H9 (cell line): ENCODE measurements around the gene EHMT2. TPM values are rescaled to one million over a fixed set of nuclear protein-coding genes. Genes with fewer than 3 reads are reported as not detected.

Experiments used
- DNase-seq: peaks from one replicate; pipeline ENCODE4 v3.0.0-alpha.2; 2017
- H2AFZ ChIP-seq: one replicate; pipeline ENCODE4 v1.6.1; 2013; ENCODE audit warnings: mild to moderate bottlenecking, low read length, control low read depth, moderate library complexity
- H2AK5ac ChIP-seq: 2 replicates; pipeline ENCODE4 v1.6.1; 2013; ENCODE audit warnings: low read length, control low read depth, mixed read lengths; ENCODE audit not compliant: insufficient read length
- H2BK120ac ChIP-seq: one replicate; pipeline ENCODE4 v1.6.1; 2013; ENCODE audit warnings: low read depth, mild to moderate bottlenecking, low read length, control low read depth, inconsistent platforms; ENCODE audit not compliant: poor library complexity, severe bottlenecking
- H2BK12ac ChIP-seq: 2 replicates; pipeline ENCODE4 v1.6.1; 2013; ENCODE audit warnings: low read length, control low read depth, mixed read lengths, low read depth; ENCODE audit not compliant: insufficient read length
- H2BK15ac ChIP-seq: 2 replicates; pipeline ENCODE4 v1.6.1; 2013; ENCODE audit warnings: low read depth, low read length, control low read depth
- H2BK20ac ChIP-seq: one replicate; pipeline ENCODE4 v1.6.1; 2013; ENCODE audit warnings: low read depth, mild to moderate bottlenecking, low read length, control low read depth, inconsistent platforms; ENCODE audit not compliant: poor library complexity, severe bottlenecking
- H2BK5ac ChIP-seq: 2 replicates; pipeline ENCODE4 v1.6.1; 2013; ENCODE audit warnings: low read length, control low read depth, mixed read lengths; ENCODE audit not compliant: insufficient read length
- H3K14ac ChIP-seq: 2 replicates; pipeline ENCODE4 v1.6.1; 2013; ENCODE audit warnings: low read length, control low read depth; ENCODE audit not compliant: insufficient read depth
- H3K18ac ChIP-seq: 2 replicates; pipeline ENCODE4 v1.6.1; 2013; ENCODE audit warnings: low read depth, mild to moderate bottlenecking, mixed read lengths, low read length, control low read depth; ENCODE audit not compliant: insufficient read length
- H3K23ac ChIP-seq: 2 replicates; pipeline ENCODE4 v1.6.1; 2013; ENCODE audit warnings: low read length, control low read depth, mixed read lengths, low read depth; ENCODE audit not compliant: insufficient read length
- H3K23me2 ChIP-seq: 2 replicates; pipeline ENCODE4 v1.6.1; 2013; ENCODE audit warnings: low read depth, mild to moderate bottlenecking, mixed read lengths, low read length, control low read depth; ENCODE audit not compliant: insufficient read length, poor library complexity, severe bottlenecking
- H3K27ac ChIP-seq: 2 replicates; pipeline ENCODE4 v1.5.1; 2013; ENCODE audit warnings: low read length, control low read depth, mixed read lengths, low read depth; ENCODE audit not compliant: insufficient read length
- H3K27me3 ChIP-seq: 2 replicates; pipeline ENCODE4 v1.6.1; 2013; ENCODE audit warnings: low read length, control low read depth, inconsistent platforms; ENCODE audit not compliant: insufficient read depth
- H3K4ac ChIP-seq: 2 replicates; pipeline ENCODE4 v1.6.1; 2013; ENCODE audit warnings: low read depth, mild to moderate bottlenecking, control low read depth, inconsistent platforms, low read length, moderate library complexity
- H3K4me1 ChIP-seq: 2 replicates; pipeline ENCODE4 v1.6.1; 2013; ENCODE audit warnings: low read length, control low read depth, inconsistent platforms; ENCODE audit not compliant: insufficient read depth
- H3K4me2 ChIP-seq: 2 replicates; pipeline ENCODE4 v1.6.1; 2013; ENCODE audit warnings: low read length, control low read depth, mixed read lengths; ENCODE audit not compliant: insufficient read length, insufficient read depth
- H3K56ac ChIP-seq: 2 replicates; pipeline ENCODE4 v1.6.1; 2013; ENCODE audit warnings: low read depth, mild to moderate bottlenecking, mixed read lengths, low read length, control low read depth; ENCODE audit not compliant: insufficient read length
- H3K79me1 ChIP-seq: 2 replicates; pipeline ENCODE4 v1.6.1; 2013; ENCODE audit warnings: low read depth, mild to moderate bottlenecking, moderate library complexity, low read length, control low read depth, inconsistent platforms; ENCODE audit not compliant: insufficient read depth, poor library complexity, severe bottlenecking
- H3K79me2 ChIP-seq: 2 replicates; pipeline ENCODE4 v1.6.1; 2013; ENCODE audit warnings: low read length, control low read depth, inconsistent platforms; ENCODE audit not compliant: insufficient read depth
- H3K9ac ChIP-seq: 2 replicates; pipeline ENCODE4 v1.6.1; 2013; ENCODE audit warnings: low read length, control low read depth, mixed read lengths; ENCODE audit not compliant: insufficient read length; ENCODE audit errors: extremely low read depth
- H3K9me3 ChIP-seq: one replicate; pipeline ENCODE4 v1.6.1; 2013; ENCODE audit warnings: low read depth, low read length, inconsistent platforms; ENCODE audit not compliant: control insufficient read depth
- H3T11ph ChIP-seq: one replicate; pipeline ENCODE4 v1.6.1; 2013; ENCODE audit warnings: mild to moderate bottlenecking, low read length, control low read depth, inconsistent platforms
- H4K20me1 ChIP-seq: one replicate; pipeline ENCODE4 v1.6.1; 2013; ENCODE audit not compliant: control insufficient read depth, insufficient read length, insufficient read depth
- H4K5ac ChIP-seq: 2 replicates; pipeline ENCODE4 v1.6.1; 2013; ENCODE audit warnings: low read depth, mild to moderate bottlenecking, mixed read lengths, low read length, control low read depth; ENCODE audit not compliant: insufficient read length
- H4K8ac ChIP-seq: replicated peaks from 2 replicates; pipeline ENCODE4 v1.6.1; 2013; ENCODE audit warnings: low read length, control low read depth, mixed read lengths, low read depth; ENCODE audit not compliant: insufficient read length
- H4K91ac ChIP-seq: 2 replicates; pipeline ENCODE4 v1.6.1; 2013; ENCODE audit warnings: low read depth, mild to moderate bottlenecking, moderate library complexity, mixed read lengths, low read length, control low read depth; ENCODE audit not compliant: insufficient read length
- H3K27ac Mint-ChIP-seq, 3 experiments: 2 replicates in 2 of 3; 3 replicates in 1 of 3; pipeline ENCODE4 v1.8.0; 2020 to 2021; ENCODE audit warnings: mixed read lengths in 3 of 3, mild to moderate bottlenecking in 1 of 3, moderate library complexity in 1 of 3
- H3K27me3 Mint-ChIP-seq: 2 replicates; pipeline ENCODE4 v1.8.0; 2021; ENCODE audit warnings: low read depth, mild to moderate bottlenecking, moderate library complexity, mixed read lengths
- H3K36me3 Mint-ChIP-seq, 3 experiments: 2 replicates in 2 of 3; 3 replicates in 1 of 3; pipeline ENCODE4 v1.8.0; 2020 to 2021; ENCODE audit warnings: low read depth in 3 of 3, mixed read lengths in 3 of 3; ENCODE audit not compliant: insufficient read depth in 1 of 3
- H3K4me1 Mint-ChIP-seq, 2 experiments: 2 replicates each; pipeline ENCODE4 v1.8.0; 2020; ENCODE audit warnings: mixed read lengths in 2 of 2
- H3K4me3 Mint-ChIP-seq, 2 experiments: 2 replicates in 1 of 2; 3 replicates in 1 of 2; pipeline ENCODE4 v1.8.0; 2020 to 2021; ENCODE audit warnings: mild to moderate bottlenecking in 2 of 2, mixed read lengths in 2 of 2, moderate library complexity in 1 of 2
- H3K9me3 Mint-ChIP-seq, 2 experiments: 2 replicates in 1 of 2; 3 replicates in 1 of 2; pipeline ENCODE4 v1.8.0; 2020; ENCODE audit warnings: mild to moderate bottlenecking in 2 of 2, mixed read lengths in 2 of 2, moderate library complexity in 1 of 2
- CTCF ChIP-seq: fragments of 200-600 bp; sonication (generic); conservative IDR thresholded peaks from 3 replicates; pipeline ENCODE4 v1.8.0; 2021; ENCODE audit warnings: antibody characterized with exemption, mild to moderate bottlenecking
- WGBS: extraction: QIAGEN DNeasy Blood & Tissue Kit; methylation state at CpG from one replicate; pipeline ENCODE4 v1.1.7; 2013; ENCODE audit warnings: missing lambda C conversion rate, low lambda C conversion rate, mixed read lengths; ENCODE audit not compliant: insufficient read length; ENCODE audit errors: extremely low coverage; 5-methylcytosine and 5-hydroxymethylcytosine counted together
- total RNA-seq: library from RNA; stranded (reverse); gene quantifications from 2 replicates; pipeline ENCODE4 v1.2.1, GENCODE V29; 2021

The EHMT2 gene
- total RNA-seq, 1 experiment from 2014 or later = 124 TPM

- Histone ChIP-seq H4K5ac (no peak within 1 kb of the TSS), H2AFZ (no peak within 1 kb of the TSS), H3K23me2 (no peaks in the 10 kb centered on the region), H3K56ac (no peak within 1 kb of the TSS), H2BK20ac (no peak within 1 kb of the TSS), H3K4me2 (no peak within 1 kb of the TSS), H3K14ac (no peak within 1 kb of the TSS), H2BK15ac (no peak within 1 kb of the TSS), H3K23ac (no peak within 1 kb of the TSS), H2BK12ac (no peak within 1 kb of the TSS), H4K91ac (no peak within 1 kb of the TSS), H3K79me1 (no peaks in the 10 kb centered on the region), H2BK5ac (no peak within 1 kb of the TSS), H4K8ac (no peak within 1 kb of the TSS), H2BK120ac (no peak within 1 kb of the TSS), H3K27ac (no peak within 1 kb of the TSS), H3K79me2 (no peaks in the 10 kb centered on the region), H3T11ph (no peak within 1 kb of the TSS), H3K4me1 (no peaks in the 10 kb centered on the region), H3K4ac (no peak within 1 kb of the TSS), H3K9me3 (no peaks in the 10 kb centered on the region), H3K18ac (no peak within 1 kb of the TSS), H3K9ac (no peak within 1 kb of the TSS), H2AK5ac (no peak within 1 kb of the TSS), H3K27me3 (no peaks in the 10 kb centered on the region), H4K20me1 (peaks cover 2% of the 10 kb centered on the region)
- Mint-ChIP-seq H3K4me3 (no peak within 1 kb of the TSS), H3K9me3 (no peaks in the 10 kb centered on the region), H3K27ac (peak within 1 kb of the TSS in 2 of 3 experiments; percentile 15 to 87; a peak in 4 of 7 replicates), H3K36me3 (peaks cover 0 to 5% (median 1%) of the 10 kb centered on the region in 3 experiments; a peak in 5 of 7 replicates), H3K27me3 (peaks cover 57% of the 10 kb centered on the region), H3K4me1 (peaks cover 5 to 9% of the 10 kb centered on the region in 2 experiments; a peak in 3 of 4 replicates)
- WGBS = no CpG with 5 or more reads among the region's 11 CpGs
- peak; percentile 66 for DNase-seq
- TF ChIP-seq CTCF = no peak
Observed at GRCh38 chr6:31945507-31946369, 48.2 kb upstream of the EHMT2 start, which contains the start of gene CFB. Gene CFB (plus strand): TSS chr6:31946095. CDS start chr6:31946222, 127 bp downstream.
